H9 (cell line): ENCODE results near the gene DKK3. TPM values are rescaled to one million over a fixed set of nuclear protein-coding genes. Genes with fewer than 3 reads are reported as not detected.
A peak's percentile ranks its signal among the peaks of the same experiment; 100 is the strongest.

Source experiments
- DNase-seq: peaks from one replicate; pipeline ENCODE4 v3.0.0-alpha.2; 2017
- H2AFZ ChIP-seq: one replicate; pipeline ENCODE4 v1.6.1; 2013; ENCODE audit warnings: mild to moderate bottlenecking, low read length, control low read depth, moderate library complexity
- H2AK5ac ChIP-seq: 2 replicates; pipeline ENCODE4 v1.6.1; 2013; ENCODE audit warnings: low read length, control low read depth, mixed read lengths; ENCODE audit not compliant: insufficient read length
- H2BK120ac ChIP-seq: one replicate; pipeline ENCODE4 v1.6.1; 2013; ENCODE audit warnings: low read depth, mild to moderate bottlenecking, low read length, control low read depth, inconsistent platforms; ENCODE audit not compliant: poor library complexity, severe bottlenecking
- H2BK12ac ChIP-seq: 2 replicates; pipeline ENCODE4 v1.6.1; 2013; ENCODE audit warnings: low read length, control low read depth, mixed read lengths, low read depth; ENCODE audit not compliant: insufficient read length
- H2BK15ac ChIP-seq: 2 replicates; pipeline ENCODE4 v1.6.1; 2013; ENCODE audit warnings: low read depth, low read length, control low read depth
- H2BK20ac ChIP-seq: one replicate; pipeline ENCODE4 v1.6.1; 2013; ENCODE audit warnings: low read depth, mild to moderate bottlenecking, low read length, control low read depth, inconsistent platforms; ENCODE audit not compliant: poor library complexity, severe bottlenecking
- H2BK5ac ChIP-seq: 2 replicates; pipeline ENCODE4 v1.6.1; 2013; ENCODE audit warnings: low read length, control low read depth, mixed read lengths; ENCODE audit not compliant: insufficient read length
- H3K14ac ChIP-seq: 2 replicates; pipeline ENCODE4 v1.6.1; 2013; ENCODE audit warnings: low read length, control low read depth; ENCODE audit not compliant: insufficient read depth
- H3K18ac ChIP-seq: 2 replicates; pipeline ENCODE4 v1.6.1; 2013; ENCODE audit warnings: low read depth, mild to moderate bottlenecking, mixed read lengths, low read length, control low read depth; ENCODE audit not compliant: insufficient read length
- H3K23ac ChIP-seq: 2 replicates; pipeline ENCODE4 v1.6.1; 2013; ENCODE audit warnings: low read length, control low read depth, mixed read lengths, low read depth; ENCODE audit not compliant: insufficient read length
- H3K23me2 ChIP-seq: 2 replicates; pipeline ENCODE4 v1.6.1; 2013; ENCODE audit warnings: low read depth, mild to moderate bottlenecking, mixed read lengths, low read length, control low read depth; ENCODE audit not compliant: insufficient read length, poor library complexity, severe bottlenecking
- H3K27ac ChIP-seq: 2 replicates; pipeline ENCODE4 v1.5.1; 2013; ENCODE audit warnings: low read length, control low read depth, mixed read lengths, low read depth; ENCODE audit not compliant: insufficient read length
- H3K27me3 ChIP-seq: 2 replicates; pipeline ENCODE4 v1.6.1; 2013; ENCODE audit warnings: low read length, control low read depth, inconsistent platforms; ENCODE audit not compliant: insufficient read depth
- H3K4ac ChIP-seq: 2 replicates; pipeline ENCODE4 v1.6.1; 2013; ENCODE audit warnings: low read depth, mild to moderate bottlenecking, control low read depth, inconsistent platforms, low read length, moderate library complexity
- H3K4me1 ChIP-seq: 2 replicates; pipeline ENCODE4 v1.6.1; 2013; ENCODE audit warnings: low read length, control low read depth, inconsistent platforms; ENCODE audit not compliant: insufficient read depth
- H3K4me2 ChIP-seq: 2 replicates; pipeline ENCODE4 v1.6.1; 2013; ENCODE audit warnings: low read length, control low read depth, mixed read lengths; ENCODE audit not compliant: insufficient read length, insufficient read depth
- H3K56ac ChIP-seq: 2 replicates; pipeline ENCODE4 v1.6.1; 2013; ENCODE audit warnings: low read depth, mild to moderate bottlenecking, mixed read lengths, low read length, control low read depth; ENCODE audit not compliant: insufficient read length
- H3K79me1 ChIP-seq: 2 replicates; pipeline ENCODE4 v1.6.1; 2013; ENCODE audit warnings: low read depth, mild to moderate bottlenecking, moderate library complexity, low read length, control low read depth, inconsistent platforms; ENCODE audit not compliant: insufficient read depth, poor library complexity, severe bottlenecking
- H3K79me2 ChIP-seq: 2 replicates; pipeline ENCODE4 v1.6.1; 2013; ENCODE audit warnings: low read length, control low read depth, inconsistent platforms; ENCODE audit not compliant: insufficient read depth
- H3K9ac ChIP-seq: 2 replicates; pipeline ENCODE4 v1.6.1; 2013; ENCODE audit warnings: low read length, control low read depth, mixed read lengths; ENCODE audit not compliant: insufficient read length; ENCODE audit errors: extremely low read depth
- H3K9me3 ChIP-seq: one replicate; pipeline ENCODE4 v1.6.1; 2013; ENCODE audit warnings: low read depth, low read length, inconsistent platforms; ENCODE audit not compliant: control insufficient read depth
- H3T11ph ChIP-seq: one replicate; pipeline ENCODE4 v1.6.1; 2013; ENCODE audit warnings: mild to moderate bottlenecking, low read length, control low read depth, inconsistent platforms
- H4K20me1 ChIP-seq: one replicate; pipeline ENCODE4 v1.6.1; 2013; ENCODE audit not compliant: control insufficient read depth, insufficient read length, insufficient read depth
- H4K5ac ChIP-seq: 2 replicates; pipeline ENCODE4 v1.6.1; 2013; ENCODE audit warnings: low read depth, mild to moderate bottlenecking, mixed read lengths, low read length, control low read depth; ENCODE audit not compliant: insufficient read length
- H4K8ac ChIP-seq: replicated peaks from 2 replicates; pipeline ENCODE4 v1.6.1; 2013; ENCODE audit warnings: low read length, control low read depth, mixed read lengths, low read depth; ENCODE audit not compliant: insufficient read length
- H4K91ac ChIP-seq: 2 replicates; pipeline ENCODE4 v1.6.1; 2013; ENCODE audit warnings: low read depth, mild to moderate bottlenecking, moderate library complexity, mixed read lengths, low read length, control low read depth; ENCODE audit not compliant: insufficient read length
- H3K27ac Mint-ChIP-seq, 3 experiments: 2 replicates in 2 of 3; 3 replicates in 1 of 3; pipeline ENCODE4 v1.8.0; 2020 to 2021; ENCODE audit warnings: mixed read lengths in 3 of 3, mild to moderate bottlenecking in 1 of 3, moderate library complexity in 1 of 3
- H3K27me3 Mint-ChIP-seq: 2 replicates; pipeline ENCODE4 v1.8.0; 2021; ENCODE audit warnings: low read depth, mild to moderate bottlenecking, moderate library complexity, mixed read lengths
- H3K36me3 Mint-ChIP-seq, 3 experiments: 2 replicates in 2 of 3; 3 replicates in 1 of 3; pipeline ENCODE4 v1.8.0; 2020 to 2021; ENCODE audit warnings: low read depth in 3 of 3, mixed read lengths in 3 of 3; ENCODE audit not compliant: insufficient read depth in 1 of 3
- H3K4me1 Mint-ChIP-seq, 2 experiments: 2 replicates each; pipeline ENCODE4 v1.8.0; 2020; ENCODE audit warnings: mixed read lengths in 2 of 2
- H3K4me3 Mint-ChIP-seq, 2 experiments: 2 replicates in 1 of 2; 3 replicates in 1 of 2; pipeline ENCODE4 v1.8.0; 2020 to 2021; ENCODE audit warnings: mild to moderate bottlenecking in 2 of 2, mixed read lengths in 2 of 2, moderate library complexity in 1 of 2
- H3K9me3 Mint-ChIP-seq, 2 experiments: 2 replicates in 1 of 2; 3 replicates in 1 of 2; pipeline ENCODE4 v1.8.0; 2020; ENCODE audit warnings: mild to moderate bottlenecking in 2 of 2, mixed read lengths in 2 of 2, moderate library complexity in 1 of 2
- WGBS: extraction: QIAGEN DNeasy Blood & Tissue Kit; methylation state at CpG from one replicate; pipeline ENCODE4 v1.1.7; 2013; ENCODE audit warnings: missing lambda C conversion rate, low lambda C conversion rate, mixed read lengths; ENCODE audit not compliant: insufficient read length; ENCODE audit errors: extremely low coverage; 5-methylcytosine and 5-hydroxymethylcytosine counted together
- total RNA-seq: library from RNA; stranded (reverse); gene quantifications from 2 replicates; pipeline ENCODE4 v1.2.1, GENCODE V29; 2021
- TF ChIP-seq, protein P1 (sequence below): fragments of 200-600 bp; sonication (generic); conservative IDR thresholded peaks from 3 replicates; pipeline ENCODE4 v1.8.0; 2021; ENCODE audit warnings: antibody characterized with exemption, mild to moderate bottlenecking

Gene DKK3
- total RNA-seq, 1 experiment from 2014 or later = 17.1 TPM

DNA sequence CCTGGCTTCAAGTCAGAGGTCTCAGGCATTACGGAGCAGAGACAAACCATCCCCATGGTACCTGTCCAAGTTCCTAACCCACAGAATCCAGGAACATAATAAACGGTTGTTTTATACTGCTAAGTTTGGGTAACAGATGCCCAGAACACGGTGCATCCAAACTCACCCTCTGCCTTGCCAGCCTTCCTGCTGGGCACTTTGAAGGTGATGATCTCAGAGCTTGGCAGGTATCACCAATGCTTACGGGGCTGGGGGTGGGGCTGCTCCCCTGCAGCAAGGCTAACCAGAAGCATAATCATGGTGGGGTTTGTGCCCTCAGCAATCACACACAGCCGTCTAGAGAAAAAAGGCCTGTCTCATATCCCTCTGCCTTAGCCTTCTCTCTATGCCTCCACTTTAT, 27.1 kb downstream of the DKK3 start:
- Histone ChIP-seq H3K27me3 (no peaks in the 10 kb centered on the region), H3T11ph (no peak overlapping the region), H3K4ac (no peak overlapping the region), H3K79me2 (no peaks in the 10 kb centered on the region), H2BK12ac (no peak overlapping the region), H2AFZ (no peak overlapping the region), H2BK120ac (no peak overlapping the region), H2BK20ac (no peak overlapping the region), H3K4me1 (no peaks in the 10 kb centered on the region), H2AK5ac (no peak overlapping the region), H2BK15ac (no peak overlapping the region), H3K56ac (no peak overlapping the region), H3K9me3 (no peaks in the 10 kb centered on the region), H3K18ac (no peak overlapping the region), H4K20me1 (no peaks in the 10 kb centered on the region), H3K4me2 (no peak overlapping the region), H3K23me2 (no peaks in the 10 kb centered on the region), H4K8ac (no peak overlapping the region), H3K79me1 (no peaks in the 10 kb centered on the region), H4K91ac (no peak overlapping the region), H2BK5ac (no peak overlapping the region), H3K14ac (no peak overlapping the region), H3K9ac (no peak overlapping the region), H3K23ac (no peak overlapping the region), H4K5ac (no peak overlapping the region), H3K27ac (no peak overlapping the region)
- Mint-ChIP-seq H3K9me3 (peaks cover 0 to 2% of the 10 kb centered on the region in 2 experiments; a peak in 1 of 5 replicates), H3K27ac (peak overlapping the region in 1 of 3 experiments; percentile 77; a peak in 1 of 7 replicates), H3K27me3 (no peaks in the 10 kb centered on the region; the same call in 1 of the 2 replicates), H3K4me3 (no peak overlapping the region), H3K4me1 (peaks cover 18 to 19% of the 10 kb centered on the region in 2 experiments), H3K36me3 (peaks cover 0 to 2% (median 0%) of the 10 kb centered on the region in 3 experiments; a peak in 4 of 7 replicates)
- no peak for DNase-seq
- no CpG with 5 or more reads among the region's 5 CpGs for WGBS
- TF ChIP-seq, protein P1, sequence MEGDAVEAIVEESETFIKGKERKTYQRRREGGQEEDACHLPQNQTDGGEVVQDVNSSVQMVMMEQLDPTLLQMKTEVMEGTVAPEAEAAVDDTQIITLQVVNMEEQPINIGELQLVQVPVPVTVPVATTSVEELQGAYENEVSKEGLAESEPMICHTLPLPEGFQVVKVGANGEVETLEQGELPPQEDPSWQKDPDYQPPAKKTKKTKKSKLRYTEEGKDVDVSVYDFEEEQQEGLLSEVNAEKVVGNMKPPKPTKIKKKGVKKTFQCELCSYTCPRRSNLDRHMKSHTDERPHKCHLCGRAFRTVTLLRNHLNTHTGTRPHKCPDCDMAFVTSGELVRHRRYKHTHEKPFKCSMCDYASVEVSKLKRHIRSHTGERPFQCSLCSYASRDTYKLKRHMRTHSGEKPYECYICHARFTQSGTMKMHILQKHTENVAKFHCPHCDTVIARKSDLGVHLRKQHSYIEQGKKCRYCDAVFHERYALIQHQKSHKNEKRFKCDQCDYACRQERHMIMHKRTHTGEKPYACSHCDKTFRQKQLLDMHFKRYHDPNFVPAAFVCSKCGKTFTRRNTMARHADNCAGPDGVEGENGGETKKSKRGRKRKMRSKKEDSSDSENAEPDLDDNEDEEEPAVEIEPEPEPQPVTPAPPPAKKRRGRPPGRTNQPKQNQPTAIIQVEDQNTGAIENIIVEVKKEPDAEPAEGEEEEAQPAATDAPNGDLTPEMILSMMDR = no peak
